Skeletal muscle cell (primary cell): ENCODE measurements around the gene RIPOR3.
"Not testable (repeated sequence)": the region's sequence is repeated elsewhere in the genome, so short reads cannot be mapped to it uniquely, and the experiment has no call there.

Experiments
- DNase-seq: peaks from one replicate; pipeline ENCODE4 v3.0.0-alpha.2; 2010; ENCODE audit warnings: low read depth
- H3K4me3 ChIP-seq: 2 replicates; pipeline ENCODE4 v1.5.1; 2011; ENCODE audit warnings: low read depth, mild to moderate bottlenecking, control low read depth, low read length, moderate library complexity

The RIPOR3 gene

GRCh38 chr20:50638015-50638847 is 53.1 kb downstream of the RIPOR3 start:
- not testable (repeated sequence) for DNase-seq, H3K4me3 ChIP-seq

GRCh38 chr20:50636601-50637540 is 54.5 kb downstream of the RIPOR3 start:
- DNase-seq = no peak
- no peak overlapping the region for H3K4me3 ChIP-seq

GRCh38 chr20:50635676-50636600 is 55.4 kb downstream of the RIPOR3 start:
- H3K4me3 ChIP-seq = no peak overlapping the region

DNA sequence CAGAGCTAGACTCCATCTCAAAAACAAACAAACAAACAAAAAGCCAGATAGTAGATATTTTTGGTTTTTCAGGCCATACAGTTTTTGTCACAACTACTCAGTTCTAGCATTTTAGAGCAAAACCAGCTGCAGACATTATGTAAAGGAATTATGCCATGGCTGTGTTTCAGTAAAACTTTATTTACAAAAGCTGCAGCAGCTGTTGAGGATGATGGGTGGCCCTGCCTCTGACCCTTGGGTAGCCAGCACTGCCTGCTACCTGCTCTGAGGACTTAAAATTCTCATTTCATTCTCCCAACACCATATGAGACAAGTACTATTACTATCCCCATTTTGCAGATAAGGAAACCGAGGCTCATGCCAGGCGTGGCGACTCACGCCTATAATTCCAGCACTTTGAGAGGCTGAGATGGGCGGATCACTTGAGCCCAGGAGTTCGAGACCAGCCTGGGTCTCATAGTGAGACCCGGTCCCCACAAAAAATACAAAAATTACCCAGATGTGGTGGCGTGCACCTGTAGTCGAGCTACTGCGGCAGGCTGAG is 56.3 kb downstream of the RIPOR3 start:
- H3K4me3 ChIP-seq = no peak overlapping the region
- no peak for DNase-seq

More at GRCh38 chr20:50635676-50636600, 55.4 kb downstream of the RIPOR3 start:
- DNase-seq = no peak

DNA sequence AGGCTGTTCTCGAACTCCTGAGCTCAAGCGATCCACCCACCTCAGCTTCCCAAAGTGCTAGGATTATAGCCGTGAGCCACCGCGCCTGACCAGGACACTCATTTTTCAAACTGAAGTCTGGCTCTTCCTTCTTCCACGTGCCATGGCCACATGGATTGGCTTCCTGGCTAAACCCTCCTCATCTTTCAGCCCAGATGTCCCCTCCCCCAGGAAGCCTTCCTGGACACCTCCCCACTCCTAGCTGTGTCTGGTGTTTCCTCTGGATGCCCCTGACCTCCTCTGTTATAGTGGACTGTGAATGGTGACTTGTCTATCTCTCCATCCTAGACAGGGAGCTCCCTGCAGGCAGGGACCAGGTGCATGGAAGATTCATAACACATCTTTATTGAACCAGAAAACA is 57.2 kb downstream of the RIPOR3 start:
- no peak for DNase-seq
- H3K4me3 ChIP-seq = no peak overlapping the region

GRCh38 chr20:50633361-50633760 is 58.0 kb downstream of the RIPOR3 start:
- H3K4me3 ChIP-seq = no peak overlapping the region
- DNase-seq = no peak

DNA sequence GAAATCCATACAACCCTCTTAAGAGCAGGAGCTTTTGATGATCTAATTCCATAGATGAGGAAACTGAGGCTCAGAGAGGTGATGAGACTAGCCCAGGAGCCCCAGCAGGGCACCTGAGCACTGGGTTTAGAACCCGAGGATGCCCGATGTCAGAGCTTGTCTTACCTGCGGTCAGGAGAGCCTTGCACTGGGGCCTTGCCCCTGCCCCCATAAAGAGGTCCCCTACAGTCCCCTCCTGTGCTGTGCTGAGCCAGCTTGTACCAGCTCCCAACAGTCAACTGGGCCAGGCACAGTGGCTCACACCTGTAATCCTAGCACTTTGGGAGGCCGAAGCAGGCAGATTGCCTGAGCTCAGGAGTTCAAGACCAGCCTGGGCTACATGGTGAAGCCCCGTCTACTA is 58.6 kb downstream of the RIPOR3 start:
- DNase-seq = no peak
- H3K4me3 ChIP-seq = no peak overlapping the region

- no peak for DNase-seq
- H3K4me3 ChIP-seq = no peak overlapping the region
Observed at GRCh38 chr20:50632236-50632635, 59.1 kb downstream of the RIPOR3 start.

GRCh38 chr20:50630578-50631263 is 60.6 kb downstream of the RIPOR3 start:
- no peak for DNase-seq
- no peak overlapping the region for H3K4me3 ChIP-seq

- no peak for DNase-seq
Observed at GRCh38 chr20:50629670-50630045, 61.7 kb downstream of the RIPOR3 start.

DNA sequence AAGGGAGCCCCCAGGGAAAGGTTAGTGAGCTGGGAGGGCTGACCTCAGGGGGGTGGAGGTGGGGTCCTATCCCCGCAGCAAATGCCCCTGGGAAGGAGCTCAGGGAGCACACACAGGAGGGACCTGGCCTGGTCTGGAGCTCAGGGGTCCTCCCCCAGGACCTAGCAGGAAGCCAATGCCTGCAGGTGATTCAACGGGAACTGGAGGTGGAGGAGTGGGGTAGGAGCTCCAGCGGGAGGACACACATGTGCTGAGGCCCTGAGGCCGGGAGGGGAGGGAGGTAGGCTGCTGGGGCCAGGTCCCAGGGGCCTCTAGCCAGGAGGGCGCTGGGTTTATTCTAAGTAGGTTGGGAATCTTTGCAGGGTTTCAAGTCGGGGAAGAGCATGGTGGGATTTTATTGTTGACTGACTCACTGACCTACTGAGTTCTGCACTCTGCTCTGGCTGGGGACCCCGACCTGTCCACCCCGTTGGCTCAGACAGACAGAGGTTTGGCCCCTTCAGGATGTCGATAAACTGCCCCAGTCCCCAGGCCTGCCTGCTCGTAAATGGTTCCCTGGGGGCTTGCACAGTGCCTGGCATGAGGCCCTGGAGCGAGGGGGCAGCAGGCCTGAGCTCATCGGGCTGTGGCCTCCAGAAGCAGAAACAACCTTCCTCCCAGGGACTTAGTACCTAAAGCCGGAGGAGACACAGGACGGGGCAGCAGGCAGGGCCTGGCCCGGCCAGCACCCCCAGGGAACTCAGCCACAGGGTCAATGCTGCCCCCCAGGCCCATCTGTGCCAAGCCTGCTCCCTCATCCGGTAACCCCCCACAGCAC is 62.3 kb downstream of the RIPOR3 start:
- no peak for DNase-seq
- no peak overlapping the region for H3K4me3 ChIP-seq

More at GRCh38 chr20:50629670-50630045, 61.7 kb downstream of the RIPOR3 start:
- no peak overlapping the region for H3K4me3 ChIP-seq

GRCh38 chr20:50628332-50628731 is 63.0 kb downstream of the RIPOR3 start:
- no peak overlapping the region for H3K4me3 ChIP-seq
- DNase-seq = no peak

- no peak for DNase-seq
- H3K4me3 ChIP-seq = no peak overlapping the region
Observed at GRCh38 chr20:50627747-50628146, 63.6 kb downstream of the RIPOR3 start.

DNA sequence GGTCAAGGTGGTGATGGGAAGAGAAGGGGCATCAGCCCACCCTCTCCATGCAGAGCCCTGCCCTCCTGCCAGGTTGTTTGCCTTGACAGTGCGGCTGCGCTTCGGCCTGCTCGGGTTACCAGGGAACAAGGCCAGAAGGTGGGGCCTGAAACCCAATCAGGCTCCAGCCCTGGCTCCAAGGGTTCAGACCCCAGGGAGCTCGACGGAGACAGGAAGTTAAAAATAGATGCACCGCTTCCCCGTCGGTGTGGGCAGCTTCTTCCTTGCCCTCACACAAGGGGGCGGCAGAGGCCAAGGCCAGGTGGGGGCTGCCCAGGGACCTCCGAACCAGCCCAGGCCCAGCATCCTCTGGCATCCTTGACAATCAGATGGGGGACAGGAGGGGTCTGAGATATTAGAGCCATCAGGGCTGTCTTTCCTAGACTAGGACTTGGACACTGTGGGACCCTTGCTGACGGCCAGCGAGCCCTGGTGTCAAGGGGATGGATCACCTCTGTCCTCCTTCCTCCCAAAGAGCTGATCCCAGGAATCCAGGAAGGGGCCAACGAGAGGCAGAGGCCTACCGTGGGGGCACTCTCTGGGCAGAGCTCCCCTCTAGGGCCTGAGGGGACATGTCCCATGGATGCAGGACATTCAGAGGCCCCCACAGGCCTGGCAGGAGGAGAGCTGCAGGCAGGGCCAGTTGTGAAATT is 65.2 kb downstream of the RIPOR3 start:
- no peak for DNase-seq
- H3K4me3 ChIP-seq = no peak overlapping the region

DNA sequence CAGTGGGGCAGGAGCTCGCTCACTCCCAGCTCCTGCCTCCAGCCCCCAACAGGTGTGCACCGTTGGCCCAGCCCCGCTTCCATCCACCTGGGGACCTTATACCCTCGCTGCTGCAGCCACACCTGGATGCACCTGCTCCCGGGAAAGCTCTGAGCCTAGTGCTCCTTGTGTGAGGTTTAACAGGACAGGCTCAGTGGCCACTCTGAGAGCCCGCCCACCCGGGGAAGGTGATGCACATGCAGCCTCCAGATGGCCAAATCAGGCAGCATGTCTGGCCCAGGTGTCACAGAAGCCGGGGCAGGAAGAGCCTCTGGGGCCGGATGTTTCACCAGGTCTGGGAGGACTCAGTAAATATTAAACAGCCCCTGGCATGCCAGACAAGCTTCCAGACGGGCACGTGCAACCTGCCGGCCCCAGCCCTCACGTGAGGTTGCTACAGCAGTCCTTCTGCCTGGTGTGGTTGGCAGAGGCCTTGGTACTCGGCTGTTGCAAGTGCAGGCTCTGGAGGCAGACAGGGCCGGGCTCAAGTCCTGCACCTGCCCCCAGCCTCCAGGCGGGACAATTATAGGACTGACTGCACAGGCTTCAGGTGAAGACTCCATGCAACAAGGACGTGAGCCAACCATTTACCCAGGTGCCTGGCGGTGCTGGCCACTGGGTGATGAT is 66.9 kb downstream of the RIPOR3 start:
- no peak for DNase-seq
- no peak overlapping the region for H3K4me3 ChIP-seq

- DNase-seq = no peak
Observed at GRCh38 chr20:50621068-50621665, 70.2 kb downstream of the RIPOR3 start.

More at GRCh38 chr20:50621068-50621665, 70.2 kb downstream of the RIPOR3 start:
- no peak overlapping the region for H3K4me3 ChIP-seq
